Umbilical cord (tissue), 2 donors: ENCODE measurements around the gene HLA-DRA. TPM values are rescaled to one million over a fixed set of nuclear protein-coding genes. Genes with fewer than 3 reads are reported as not detected.
"Not testable (repeated sequence)": the region's sequence is repeated elsewhere in the genome, so short reads cannot be mapped to it uniquely, and the experiment has no call there.

ENCODE experiments used
- DNase-seq: peaks from one replicate; pipeline ENCODE4 v3.0.0-alpha.2; 2015; ENCODE audit warnings: low spot score
- total RNA-seq: library from RNA; depleted of rRNA; stranded (reverse); fragments of >200 nt; gene quantifications from one replicate; pipeline ENCODE4 v1.2.3, GENCODE V29; 2014; ENCODE audit warnings: low replicate concordance; ENCODE audit not compliant: insufficient read depth

The HLA-DRA gene
- total RNA-seq, 1 donor from 2014 or later = 47.4 TPM

- not testable (repeated sequence) for DNase-seq
Observed at GRCh38 chr6:32473376-32474348, 34.0 kb downstream of the HLA-DRA start.

- no peak for DNase-seq
Observed at GRCh38 chr6:32475392-32476206, 35.9 kb downstream of the HLA-DRA start.

DNA sequence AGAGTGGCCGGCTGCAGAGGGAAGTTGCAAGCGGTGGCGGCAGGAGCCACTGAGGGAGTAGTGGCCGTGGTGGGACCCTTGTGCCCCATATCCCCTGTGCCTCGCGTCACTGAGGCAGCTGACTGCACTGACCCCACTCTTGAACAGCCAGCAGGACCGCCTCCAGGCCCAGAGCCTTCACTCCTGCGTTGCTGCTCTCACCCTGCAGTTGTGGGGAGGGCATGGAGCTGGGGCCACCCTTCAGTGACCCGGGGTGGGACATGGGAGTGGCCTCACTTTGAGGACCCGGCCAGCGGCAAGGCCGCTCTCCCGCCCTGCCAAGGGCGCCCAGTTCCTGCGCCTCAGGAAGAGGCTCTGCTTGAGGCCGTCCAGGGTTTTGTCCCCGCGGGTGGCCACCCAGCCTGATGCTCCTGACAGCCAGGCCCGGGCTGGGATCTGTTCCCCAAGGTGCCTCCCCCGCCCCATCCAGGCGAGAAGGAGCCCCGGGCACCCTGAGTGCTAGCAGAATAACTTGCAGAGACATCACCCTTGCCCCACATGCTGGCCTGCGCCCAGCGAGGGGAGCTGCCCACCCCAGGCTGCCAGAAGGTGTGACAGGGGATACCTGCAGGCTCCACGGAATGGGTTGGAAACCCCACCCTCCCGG is 44.4 kb downstream of the HLA-DRA start:
- DNase-seq = peak; percentile 0

GRCh38 chr6:32484614-32484998 is 44.9 kb downstream of the HLA-DRA start:
- DNase-seq = peak; percentile 0

DNA sequence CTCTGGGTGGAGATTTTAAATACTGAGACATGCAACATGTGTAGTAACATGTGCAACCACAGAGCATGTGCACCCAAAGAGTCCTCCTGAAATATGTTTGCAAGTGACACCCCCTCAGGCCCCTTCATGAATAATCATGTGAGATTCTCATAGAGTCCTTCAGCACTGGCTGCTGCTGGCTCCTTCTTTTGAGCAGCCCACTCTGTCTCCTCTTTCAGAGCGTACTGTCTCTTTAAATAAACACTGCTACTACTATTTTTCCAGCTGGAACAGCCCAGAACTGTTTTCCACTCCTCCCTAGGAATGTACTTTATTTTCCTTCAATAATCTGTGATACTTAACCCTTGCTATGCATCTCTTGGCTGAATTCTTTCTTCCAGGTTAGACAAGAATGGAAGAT is 48.4 kb downstream of the HLA-DRA start:
- no peak for DNase-seq

DNA sequence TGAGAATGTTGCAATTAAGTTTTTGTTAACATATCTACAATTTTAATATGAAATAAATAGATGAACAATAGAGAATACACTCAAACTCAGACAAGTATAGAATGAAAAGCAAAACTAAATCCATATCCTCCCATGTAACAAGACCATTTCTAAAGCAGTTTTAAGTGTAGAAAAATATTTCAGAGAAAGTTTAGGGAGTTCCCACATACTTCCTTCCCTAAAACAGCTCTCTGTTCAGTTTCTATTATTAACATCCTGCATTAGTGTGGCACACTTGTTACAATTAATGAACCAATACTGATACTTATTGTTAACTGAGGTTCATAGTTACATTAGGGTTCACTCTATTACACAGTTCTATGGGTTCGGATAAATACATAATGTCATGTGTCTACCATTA is 52.0 kb downstream of the HLA-DRA start:
- DNase-seq = no peak

GRCh38 chr6:32492351-32492750 is 52.7 kb downstream of the HLA-DRA start:
- DNase-seq = no peak

Other genes starting within 250 kb of the HLA-DRA start
- 42.6 TPM for gene PBX2, start 249.7 kb upstream of the HLA-DRA start, total RNA-seq
- 1.2 TPM for gene GPSM3, start 247.2 kb upstream of the HLA-DRA start, total RNA-seq
- 6.7 TPM for gene NOTCH4, start 215.8 kb upstream of the HLA-DRA start, total RNA-seq
- 1.7 TPM for gene TSBP1, start 68.0 kb upstream of the HLA-DRA start, total RNA-seq
- not detected for gene BTNL2, start 32.7 kb upstream of the HLA-DRA start, total RNA-seq
- gene HLA-DRB5, start 90.4 kb downstream of the HLA-DRA start, total RNA-seq = 2.9 TPM
- gene HLA-DRB1, start 150.0 kb downstream of the HLA-DRA start, total RNA-seq = 25.5 TPM
- gene HLA-DQA1, start 197.5 kb downstream of the HLA-DRA start, total RNA-seq = not detected
- gene HLA-DQB1, start 226.8 kb downstream of the HLA-DRA start, total RNA-seq = 0.24 TPM